Activated effector memory CD4-positive, alpha-beta T cell treated with Interleukin-2 at 50 U/mL for 16 hours (primary cell): ENCODE data around the gene CDC14A.
A peak's percentile ranks its signal among the peaks of the same experiment; 100 is the strongest.

Experiments used
- DNase-seq: peaks from one replicate; pipeline ENCODE4 v3.0.0-alpha.2; 2020

The CDC14A gene

DNA sequence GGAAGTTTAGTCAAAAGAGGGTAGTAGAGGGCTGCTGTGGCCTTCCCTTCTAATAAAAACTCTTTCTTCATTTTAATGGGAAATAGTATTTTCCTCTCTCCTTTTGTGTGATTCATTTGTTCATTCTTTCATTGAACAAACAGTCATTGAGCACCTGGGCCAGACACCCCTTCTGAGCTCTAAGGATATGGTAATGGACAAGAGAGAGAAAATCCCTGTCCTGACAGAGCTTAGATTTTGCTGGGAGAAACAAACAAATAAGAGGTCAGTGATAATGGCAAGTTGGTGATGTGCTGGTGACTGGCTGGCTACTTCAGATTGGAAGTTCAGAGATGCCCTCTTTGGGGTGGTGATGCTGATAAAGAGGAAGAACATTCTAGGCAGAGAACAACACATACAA is 59.3 kb downstream of the CDC14A start:
- DNase-seq = no peak

DNA sequence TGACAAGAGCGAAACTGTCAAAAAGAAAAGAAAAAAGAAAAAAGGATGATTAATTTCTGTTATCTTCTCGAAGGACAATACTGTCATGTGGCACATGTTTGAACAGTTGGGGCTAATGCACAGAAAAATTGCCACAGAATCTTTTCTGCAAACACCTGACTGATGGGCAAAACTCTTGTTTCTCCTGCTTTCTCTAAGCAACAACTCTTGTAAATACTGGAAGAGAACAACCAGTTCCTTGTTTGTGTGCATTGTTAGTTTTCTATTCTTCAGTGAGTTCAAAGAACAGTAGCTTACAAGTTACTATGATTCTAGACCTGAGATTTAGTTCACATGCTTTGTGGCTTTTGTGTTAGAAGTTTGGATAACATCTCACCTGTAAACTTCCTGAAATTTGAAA is 60.7 kb downstream of the CDC14A start:
- no peak for DNase-seq

DNA sequence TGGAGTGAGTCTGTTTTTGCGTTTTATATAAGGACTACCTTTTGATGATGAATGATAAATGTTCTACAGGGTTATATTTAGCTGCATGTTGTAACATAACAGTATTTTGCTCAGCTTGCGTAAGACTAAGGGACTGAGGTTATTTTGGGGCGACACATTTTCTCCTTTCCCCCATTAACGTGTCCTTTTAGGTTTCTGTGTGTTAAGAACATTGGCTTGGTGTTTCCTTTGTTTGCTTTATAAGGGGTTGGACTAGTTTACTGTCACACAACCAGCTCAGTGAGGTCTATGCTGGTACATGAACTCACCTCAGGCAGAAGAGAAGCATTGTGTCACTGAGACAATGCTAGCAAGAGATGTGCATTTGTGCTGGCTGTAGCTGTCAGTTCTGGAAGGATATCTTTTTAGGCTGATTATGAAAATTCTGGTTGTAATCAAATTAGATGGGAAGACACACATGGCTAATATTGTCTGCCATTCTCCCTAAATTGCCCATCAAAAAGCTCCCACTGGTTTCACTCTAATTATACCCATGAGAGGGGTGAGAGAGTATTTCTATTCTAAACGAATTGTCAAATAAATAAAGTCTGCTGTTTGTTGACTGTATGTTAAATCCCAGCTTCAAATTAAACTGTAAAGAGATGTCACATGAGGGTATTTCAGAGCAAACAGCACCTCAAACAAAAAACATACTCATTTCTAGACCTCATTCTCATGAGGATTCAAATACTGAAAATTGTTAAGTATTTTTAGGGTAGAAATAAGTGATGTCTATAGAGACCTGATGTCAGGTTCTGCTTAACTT is 62.6 kb downstream of the CDC14A start:
- no peak for DNase-seq

DNA sequence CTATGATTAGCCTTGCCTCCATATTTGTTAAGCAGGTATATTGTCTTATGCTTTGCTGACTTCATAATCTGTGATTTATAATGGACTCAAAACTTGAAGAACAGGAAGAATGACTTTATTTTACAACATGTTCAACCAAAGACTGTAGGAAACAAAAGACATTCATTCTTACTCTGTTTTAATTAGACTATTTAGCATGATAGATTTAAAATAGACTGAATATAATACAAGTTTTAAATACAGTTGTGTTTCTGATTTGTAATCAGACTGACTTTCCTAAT is 63.1 kb downstream of the CDC14A start:
- DNase-seq = no peak

DNA sequence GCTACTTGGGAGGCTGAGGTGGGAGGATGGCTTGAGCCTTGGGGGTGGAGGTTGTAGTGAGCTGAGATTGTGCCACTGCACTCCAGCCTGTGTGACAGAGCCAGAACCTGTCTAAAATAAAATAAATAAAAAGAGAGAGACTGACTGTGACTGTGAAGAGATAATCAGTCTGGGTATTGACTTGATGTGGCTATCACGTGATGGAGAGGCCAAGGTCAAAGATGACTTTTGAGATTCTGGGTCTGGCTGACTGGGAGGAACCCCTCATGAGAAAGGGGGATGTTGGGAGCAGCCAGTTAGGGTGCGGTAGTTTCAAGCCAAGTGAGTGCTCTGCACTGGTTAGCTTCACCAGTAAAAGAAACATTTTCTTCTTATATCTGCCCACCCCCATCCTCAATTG is 66.8 kb downstream of the CDC14A start:
- no peak for DNase-seq

DNA sequence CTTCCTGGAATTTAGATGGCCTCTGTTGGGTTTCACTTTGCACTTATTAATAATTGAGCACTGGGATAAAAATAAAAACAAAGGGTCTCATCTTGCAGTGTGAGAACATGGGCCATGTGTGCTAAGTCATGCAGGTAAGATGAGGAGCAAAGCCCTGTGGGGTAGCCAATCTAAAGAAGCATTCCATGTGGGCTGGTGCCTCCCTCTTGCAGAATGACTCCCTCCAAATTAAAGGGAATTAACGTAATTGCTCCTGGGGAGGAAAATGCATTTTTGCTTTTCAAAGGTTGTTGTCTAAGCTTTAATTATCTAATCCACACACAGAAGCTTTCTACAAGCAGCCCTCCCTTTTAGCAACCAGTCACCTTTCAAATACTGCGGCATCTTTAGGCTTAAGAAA is 69.8 kb downstream of the CDC14A start:
- no peak for DNase-seq

DNA sequence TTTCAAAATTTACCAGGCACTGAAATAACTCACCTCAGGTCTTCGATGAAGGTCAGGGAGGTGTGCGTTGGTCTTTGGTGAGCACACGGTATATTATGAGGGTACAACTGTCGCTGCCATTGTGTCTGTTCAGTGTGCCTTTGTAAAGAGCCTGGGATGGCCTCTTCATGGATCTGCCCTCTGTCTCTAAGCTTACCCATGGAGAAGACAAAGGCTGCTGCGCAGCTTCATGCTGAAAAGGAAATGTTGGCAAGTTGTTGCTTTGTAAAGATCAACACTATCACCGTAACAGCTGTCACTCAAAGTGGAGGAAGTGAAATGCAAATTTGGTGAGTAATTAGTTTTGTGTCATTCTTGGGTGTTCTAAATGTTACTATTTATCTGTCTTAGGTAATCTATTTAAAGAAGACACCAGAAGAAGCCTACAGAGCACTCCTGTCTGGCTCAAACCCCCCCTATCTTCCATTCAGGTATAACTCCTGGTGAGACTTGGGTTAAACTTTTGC is 71.6 kb downstream of the CDC14A start:
- peak; percentile 24 for DNase-seq

DNA sequence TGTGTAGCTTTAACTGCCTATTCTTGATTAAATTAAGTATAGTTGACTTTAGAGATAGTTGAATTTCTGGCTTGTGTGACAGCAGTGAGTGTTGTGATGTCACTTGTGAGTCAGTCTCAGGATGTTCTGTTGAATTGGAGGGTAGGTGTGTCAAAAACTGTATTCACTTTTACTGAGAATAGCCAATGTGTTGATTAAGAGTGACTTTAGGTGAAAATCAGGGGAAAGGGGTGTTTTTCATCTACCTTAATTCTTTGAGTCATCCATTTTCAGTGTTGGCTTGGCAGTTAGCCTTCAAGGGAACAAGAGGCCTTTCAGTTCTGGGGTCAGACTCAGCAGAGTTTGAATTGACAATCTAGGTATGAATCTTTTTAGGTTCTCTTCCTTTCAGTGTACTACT is 75.9 kb downstream of the CDC14A start:
- DNase-seq = no peak

DNA sequence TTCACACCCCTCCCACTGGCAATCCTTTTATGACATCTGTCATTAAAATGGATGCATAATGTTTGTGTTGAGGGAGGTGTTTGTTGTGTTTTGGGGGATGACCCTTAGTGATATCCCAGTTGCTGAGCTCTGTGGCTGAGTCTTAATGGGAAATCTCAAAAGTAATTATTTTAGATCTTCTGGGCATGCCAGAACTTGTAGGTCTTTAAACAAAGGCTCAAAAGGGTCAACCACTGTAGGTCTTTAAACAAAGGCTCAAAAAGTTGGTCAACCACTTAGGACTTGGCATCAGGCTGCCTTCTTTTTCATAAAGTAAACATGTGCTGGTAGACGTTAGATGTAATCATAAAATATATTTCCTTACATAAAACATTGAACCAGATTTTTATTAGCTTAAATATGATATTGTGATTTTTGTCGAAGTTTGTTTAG is 78.0 kb downstream of the CDC14A start:
- no peak for DNase-seq

DNA sequence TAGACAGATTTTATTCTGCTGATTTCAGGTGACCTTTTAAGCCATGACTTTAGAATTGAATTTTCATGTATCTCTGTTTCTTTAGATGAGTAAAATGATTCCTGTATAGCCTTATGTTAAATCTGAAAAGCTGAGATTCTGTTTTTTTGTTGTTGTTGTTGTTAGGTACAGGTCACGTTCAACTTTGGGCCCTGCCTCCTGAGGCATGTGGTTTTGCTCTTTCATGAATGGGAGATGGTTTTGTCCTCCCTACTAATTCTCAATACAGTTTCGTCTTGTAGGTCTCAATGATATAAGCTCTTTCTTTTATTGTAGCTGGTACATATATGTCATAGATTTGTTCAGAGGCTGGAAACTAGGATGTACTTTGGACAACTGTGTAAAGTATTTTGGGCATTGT is 79.6 kb downstream of the CDC14A start:
- DNase-seq = no peak

DNA sequence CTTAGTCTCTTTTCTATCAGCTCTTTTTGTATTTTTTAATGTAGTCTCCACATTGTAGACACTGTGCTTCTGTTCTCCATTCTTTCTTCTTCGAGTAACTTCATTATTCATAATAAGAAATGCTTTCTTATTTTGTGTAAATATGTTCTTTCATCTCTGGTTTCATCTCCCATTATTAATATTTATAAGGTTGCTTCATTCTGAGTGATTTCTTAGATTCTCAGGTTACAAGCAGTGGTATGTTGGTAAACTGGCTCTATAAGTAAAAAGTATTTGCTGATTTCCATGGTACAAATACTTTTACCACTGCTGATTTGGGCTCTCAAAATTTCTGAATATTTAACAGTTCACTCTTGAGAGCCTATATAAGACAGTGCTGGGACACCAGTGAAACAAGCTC is 81.3 kb downstream of the CDC14A start:
- DNase-seq = no peak

DNA sequence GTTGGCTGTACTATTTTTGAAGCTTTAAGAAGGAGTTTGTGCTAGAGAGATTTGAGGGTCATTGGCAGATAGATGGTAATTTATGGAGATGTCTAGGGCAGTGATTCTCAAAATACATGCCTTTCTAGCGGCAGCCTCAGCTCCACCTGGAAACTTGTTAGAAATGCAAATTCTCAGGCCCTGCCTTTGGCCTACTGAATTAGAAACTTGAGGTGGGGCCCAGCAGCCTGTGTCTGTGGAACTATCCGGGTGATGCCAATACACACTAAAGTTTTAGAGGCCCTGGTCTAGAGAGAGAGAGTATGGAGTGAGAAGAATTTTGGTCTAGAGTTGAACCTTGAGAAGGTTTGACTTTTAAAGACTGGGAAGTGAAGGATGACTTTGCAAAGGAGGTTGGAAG is 82.5 kb downstream of the CDC14A start:
- DNase-seq = no peak

DNA sequence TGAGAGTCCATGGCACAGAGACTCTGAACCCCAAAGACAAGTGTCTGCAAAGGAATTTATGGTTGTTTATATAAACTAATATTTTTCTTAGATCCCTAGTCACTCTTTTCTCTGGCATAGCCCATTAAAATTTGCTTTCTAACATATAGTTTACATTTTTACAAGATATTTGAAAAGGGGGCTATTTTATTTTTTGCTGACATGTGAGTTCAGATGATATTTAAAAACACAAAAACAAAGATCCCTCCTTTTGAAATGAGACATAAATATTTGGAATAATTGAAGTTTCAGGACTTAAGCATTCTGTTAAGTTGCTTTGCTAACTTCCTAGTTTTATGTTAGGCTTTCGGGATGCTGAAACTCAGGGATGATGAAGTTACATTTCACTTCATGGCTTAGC is 86.1 kb downstream of the CDC14A start:
- no peak for DNase-seq

DNA sequence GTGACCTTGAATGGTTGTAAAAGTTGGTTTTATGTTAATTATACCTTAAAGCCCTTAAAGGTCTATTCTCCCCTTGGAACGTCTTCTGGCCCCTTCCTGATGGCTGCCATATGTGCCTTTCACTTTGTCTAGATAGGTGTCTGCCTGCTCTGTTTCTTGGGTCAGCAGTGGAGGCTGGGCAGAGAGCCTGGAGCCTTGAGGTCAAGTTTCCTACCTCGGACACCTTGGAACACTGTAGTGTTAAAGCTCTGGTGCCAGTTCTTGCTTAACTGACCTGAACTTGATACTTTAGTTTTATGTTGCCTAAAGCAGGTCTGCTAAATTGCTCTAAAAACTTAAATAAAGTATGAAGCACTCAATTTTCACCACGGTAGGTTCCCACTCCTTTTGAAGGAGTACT is 86.5 kb downstream of the CDC14A start:
- no peak for DNase-seq

DNA sequence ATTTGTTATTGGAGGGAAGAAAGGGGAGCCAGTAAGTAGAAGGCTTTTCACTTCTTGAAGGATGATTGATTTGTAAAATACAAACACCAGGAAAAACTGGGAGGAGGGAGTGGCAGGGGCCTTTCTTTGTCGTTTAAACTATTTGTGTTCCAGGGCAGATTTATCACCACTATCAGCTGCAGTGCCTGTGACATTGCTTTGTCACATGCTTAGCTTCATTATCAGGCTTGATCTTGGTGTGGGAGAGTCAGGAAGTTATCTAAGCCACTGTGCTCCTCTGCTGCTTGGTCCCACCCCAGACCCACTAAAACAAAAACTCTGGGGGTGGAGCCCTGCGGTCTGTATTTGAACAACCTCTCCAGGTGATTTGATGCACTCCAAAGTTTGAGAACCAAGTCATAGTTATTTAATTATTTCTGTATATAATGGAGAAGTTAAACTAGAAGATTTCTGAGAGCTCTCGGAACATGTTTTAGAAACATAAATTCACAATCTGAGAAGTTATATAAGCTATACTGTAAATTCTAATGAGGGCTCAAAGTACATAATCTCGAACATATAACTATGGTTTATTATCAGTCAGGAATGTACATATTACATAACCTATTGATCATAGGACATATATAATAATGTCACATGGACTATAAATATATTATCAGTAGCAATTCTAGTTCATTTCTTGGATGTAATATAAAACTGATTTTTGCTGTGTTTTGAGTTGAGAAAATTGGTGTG is 87.9 kb downstream of the CDC14A start:
- DNase-seq = peak; percentile 73

DNA sequence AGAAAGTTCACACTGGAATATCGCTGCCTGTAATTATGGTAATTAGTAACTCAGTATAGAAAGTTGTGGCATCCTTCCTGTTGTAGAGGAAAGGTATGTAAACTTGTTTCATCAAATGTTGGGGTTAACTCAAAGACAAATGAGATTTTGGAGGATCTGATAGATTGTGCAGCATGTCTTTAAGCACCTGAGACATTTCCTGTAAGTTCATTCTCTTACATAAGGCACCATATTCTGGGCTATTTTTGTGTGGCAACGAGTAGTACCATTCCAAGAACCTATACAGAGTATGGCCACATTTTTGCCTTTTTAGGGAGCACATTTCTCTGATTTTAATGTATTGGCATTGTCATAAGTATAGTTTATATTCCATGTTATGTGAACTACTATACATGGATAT is 88.8 kb downstream of the CDC14A start:
- DNase-seq = no peak

DNA sequence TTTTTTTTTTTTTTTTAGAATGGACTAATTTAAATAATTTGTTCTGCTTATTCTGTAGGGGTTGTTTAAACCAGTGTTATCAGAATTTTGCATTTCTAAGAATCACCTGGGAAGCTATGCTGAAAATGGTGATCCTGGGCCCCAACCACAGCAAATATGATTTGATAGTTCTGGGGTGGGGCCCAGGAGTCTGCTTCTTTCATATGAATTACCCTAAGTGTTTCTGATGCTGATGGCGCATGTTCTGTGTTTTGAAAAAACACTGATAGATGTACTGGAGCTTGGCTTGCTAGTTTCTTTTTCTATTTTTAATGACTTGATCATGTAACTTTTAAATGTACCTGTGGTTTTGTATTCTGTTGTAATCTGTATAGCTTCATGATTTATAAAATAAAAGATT is 89.3 kb downstream of the CDC14A start:
- DNase-seq = peak; percentile 23

DNA sequence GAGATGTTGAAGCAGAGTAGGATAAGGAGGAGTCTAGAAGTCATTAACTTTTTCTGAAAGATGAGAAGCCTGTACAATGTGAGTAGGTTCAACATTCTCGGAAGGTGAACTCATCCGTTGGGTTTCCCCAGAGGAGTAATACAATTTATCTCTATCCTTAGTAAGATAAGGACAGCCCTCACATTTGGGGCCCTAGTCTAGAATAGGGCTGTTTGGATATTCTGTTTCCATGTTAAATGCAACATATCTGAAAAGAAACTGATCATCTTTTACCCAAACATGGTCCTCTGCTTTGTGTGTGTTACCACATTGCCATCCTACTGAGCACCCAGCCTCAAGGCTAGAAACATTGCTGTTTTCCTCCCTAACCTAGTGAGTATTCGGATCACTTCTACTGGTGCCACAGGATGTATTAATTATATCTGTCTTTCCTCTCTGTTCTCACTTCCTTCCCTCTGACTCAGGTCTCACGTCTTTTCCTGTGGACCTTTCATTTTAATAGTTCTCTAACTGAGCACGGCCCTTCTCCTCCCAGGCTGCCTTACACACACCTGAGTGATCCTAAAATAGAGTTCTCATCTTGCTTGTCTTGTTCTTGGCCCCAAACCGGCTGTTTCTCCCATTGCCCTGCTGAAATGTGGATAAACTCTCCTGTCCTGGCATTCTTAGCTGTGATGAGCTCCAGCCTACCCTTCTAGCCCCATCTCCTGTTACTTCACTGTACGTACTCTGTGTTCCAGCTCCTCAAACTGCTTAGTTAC is 91.7 kb downstream of the CDC14A start:
- DNase-seq = no peak

DNA sequence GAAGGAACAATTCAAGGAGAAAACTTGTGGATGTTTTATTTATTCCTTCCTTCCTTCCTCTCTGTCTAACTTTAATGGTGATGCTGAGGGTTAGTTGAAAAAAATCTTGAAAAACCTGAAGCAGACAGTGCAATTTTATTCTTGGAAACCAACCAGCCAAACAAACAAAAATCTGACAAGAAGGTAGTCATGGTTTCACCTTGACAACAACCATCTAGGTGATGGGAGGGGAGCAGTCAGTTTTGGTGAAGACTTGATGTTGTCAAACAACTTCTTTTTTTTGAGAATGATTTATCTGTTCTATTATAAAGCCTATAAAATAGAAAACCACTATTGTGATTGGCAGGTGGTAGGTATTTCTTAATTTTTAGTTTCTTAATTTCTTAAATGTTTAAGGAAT is 93.3 kb downstream of the CDC14A start:
- DNase-seq = no peak

DNA sequence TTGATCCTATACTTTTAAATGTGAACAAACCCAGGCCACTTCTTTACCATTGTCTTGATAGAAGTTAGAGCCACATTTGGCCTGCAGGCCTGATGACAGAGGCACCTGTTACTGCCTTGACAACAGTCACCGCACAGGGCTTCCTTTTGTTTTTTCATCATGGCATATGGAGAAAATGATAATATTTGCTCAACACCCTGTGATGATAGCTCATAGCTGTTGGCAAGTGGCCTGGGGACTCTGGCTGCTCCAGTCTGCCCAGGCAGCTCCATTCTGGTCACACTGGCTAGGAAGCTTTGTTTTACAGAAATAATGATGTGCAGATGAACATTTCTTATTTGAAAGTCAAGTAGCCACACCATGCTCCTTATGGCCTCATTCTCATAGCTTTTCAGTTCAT is 96.1 kb downstream of the CDC14A start:
- DNase-seq = no peak

DNA sequence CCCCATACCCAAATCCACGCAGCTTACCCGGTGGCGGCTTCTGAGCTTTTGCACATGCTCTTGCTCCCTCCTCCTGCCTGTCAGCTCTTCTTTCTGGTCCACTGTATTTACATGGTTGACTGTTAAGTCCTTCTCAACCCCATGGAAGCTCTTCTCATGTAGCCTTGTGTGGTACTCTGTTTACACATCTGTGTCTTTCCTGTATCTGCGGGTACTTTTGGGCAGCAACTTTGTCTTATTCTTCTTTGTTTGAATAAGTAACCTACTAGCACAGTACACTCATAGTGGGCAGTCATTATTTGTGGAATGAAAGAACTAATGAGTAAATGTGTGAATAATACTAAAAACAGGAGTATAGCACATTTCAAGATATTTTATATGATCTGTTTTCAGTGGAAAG is 97.2 kb downstream of the CDC14A start:
- DNase-seq = no peak

DNA sequence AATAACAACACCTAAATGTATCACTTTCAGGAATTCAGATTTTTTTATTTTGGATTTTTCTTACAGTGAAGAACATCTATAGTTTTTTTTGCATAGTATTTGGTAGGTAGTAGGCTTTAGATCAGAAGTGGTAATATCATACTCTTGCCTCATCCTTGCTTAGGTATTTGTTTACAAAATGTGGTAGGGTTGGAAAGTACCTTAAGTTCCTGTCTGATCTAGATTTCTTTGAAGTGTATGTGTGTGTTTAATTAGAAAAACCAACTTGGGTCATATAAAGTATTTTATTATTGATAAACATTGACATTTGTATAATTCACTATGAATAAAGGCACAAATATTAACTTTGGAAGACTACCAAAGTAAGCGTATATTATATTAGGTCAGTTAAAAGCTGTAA is 100.3 kb downstream of the CDC14A start:
- no peak for DNase-seq

DNA sequence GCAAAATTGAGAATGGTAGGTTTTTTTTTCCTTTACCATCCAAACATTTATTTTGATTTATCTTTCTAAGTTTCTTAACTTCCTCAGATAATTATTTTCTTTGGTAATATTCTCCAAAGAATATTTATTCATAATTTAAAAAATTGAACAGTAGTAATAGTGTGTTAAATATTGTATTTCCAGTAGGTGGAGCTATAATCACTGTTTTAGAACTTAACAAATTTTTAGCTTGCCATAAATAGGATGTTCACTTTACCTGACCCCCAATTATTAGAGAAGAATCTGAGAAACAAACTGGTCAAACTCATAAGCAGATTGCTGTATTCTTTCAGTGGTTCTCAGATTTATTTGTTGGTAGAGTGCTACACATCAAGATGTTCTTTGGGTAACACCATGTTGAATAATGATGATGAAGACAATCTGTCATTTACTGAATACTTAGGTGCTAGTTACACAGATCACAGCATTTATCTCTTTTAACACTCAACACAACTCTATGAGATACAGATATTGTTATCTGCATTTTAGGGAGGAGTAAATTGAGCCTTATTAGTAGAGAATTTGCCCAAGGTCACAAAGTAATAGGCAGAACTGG is 103.3 kb downstream of the CDC14A start:
- DNase-seq = no peak

DNA sequence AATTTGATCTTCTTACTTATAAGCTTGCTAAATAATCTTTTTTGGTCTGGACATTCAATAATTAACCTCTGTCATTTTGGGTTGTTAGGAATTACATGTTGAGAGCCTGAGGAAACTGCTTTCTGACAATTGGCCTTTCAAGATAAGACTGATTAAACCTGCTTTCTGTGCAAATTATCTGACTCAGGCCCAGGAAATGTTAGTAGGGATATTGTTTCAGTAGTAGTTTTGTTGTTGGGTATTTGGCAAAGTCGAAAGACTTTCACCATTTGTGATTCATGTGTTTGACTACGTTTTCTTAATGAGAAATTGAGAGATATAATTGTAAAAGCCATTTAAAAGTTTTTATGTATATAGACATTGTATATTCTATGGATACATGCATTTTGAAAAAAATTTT is 104.6 kb downstream of the CDC14A start:
- DNase-seq = no peak
